OCI-LY1 (cell line): ENCODE measurements around the gene FAM222B.
"Not testable (repeated sequence)": the region's sequence is repeated elsewhere in the genome, so short reads cannot be mapped to it uniquely, and the experiment has no call there.

Source experiments
- H2AFZ ChIP-seq: fragments of 200-600 bp; sonication (generic), shearing (Covaris generic); 2 replicates; pipeline ENCODE4 v1.6.0; 2014; ENCODE audit warnings: antibody characterized with exemption, mild to moderate bottlenecking, low read length
- H3F3A ChIP-seq: fragments of 200-600 bp; sonication (generic), shearing (Covaris generic); 2 replicates; pipeline ENCODE4 v1.6.0; 2014; ENCODE audit warnings: mild to moderate bottlenecking, antibody characterized with exemption, low read length, moderate library complexity; ENCODE audit not compliant: insufficient read depth
- H3K27ac ChIP-seq: fragments of 200-600 bp; sonication (generic); 2 replicates; pipeline ENCODE4 v1.5.1; 2014; ENCODE audit warnings: low read length, mixed run types, mild to moderate bottlenecking, low read depth; ENCODE audit not compliant: poor library complexity, severe bottlenecking
- H3K27me3 ChIP-seq: fragments of 200-600 bp; sonication (generic); 2 replicates; pipeline ENCODE4 v1.6.0; 2014; ENCODE audit warnings: antibody characterized with exemption, mild to moderate bottlenecking, low read length, moderate library complexity; ENCODE audit not compliant: insufficient read depth
- H3K36me3 ChIP-seq: fragments of 200-600 bp; sonication (generic); 2 replicates; pipeline ENCODE4 v1.6.1; 2014; ENCODE audit warnings: mild to moderate bottlenecking, antibody characterized with exemption, low read length, moderate library complexity, mixed read lengths; ENCODE audit not compliant: insufficient read depth
- H3K4me1 ChIP-seq: fragments of 200-600 bp; sonication (generic); 2 replicates; pipeline ENCODE4 v1.5.1; 2014; ENCODE audit warnings: mild to moderate bottlenecking, low read length, moderate library complexity; ENCODE audit not compliant: insufficient read depth, severe bottlenecking
- H3K4me2 ChIP-seq: fragments of 200-600 bp; sonication (generic), shearing (Covaris generic); 2 replicates; pipeline ENCODE4 v1.6.1; 2014; ENCODE audit warnings: low read length
- H3K4me3 ChIP-seq: fragments of 200-600 bp; sonication (generic); 2 replicates; pipeline ENCODE4 v1.5.1; 2014; ENCODE audit warnings: low read length, low read depth, mild to moderate bottlenecking, mixed read lengths; ENCODE audit not compliant: poor library complexity, severe bottlenecking
- H3K79me2 ChIP-seq: fragments of 200-600 bp; shearing (Covaris generic); 2 replicates; pipeline ENCODE4 v1.6.1; 2016; ENCODE audit warnings: mixed run types, low read length, mixed read lengths; ENCODE audit not compliant: insufficient read depth
- H3K9ac ChIP-seq: fragments of 200-600 bp; sonication (generic), shearing (Covaris generic); 2 replicates; pipeline ENCODE4 v1.6.1; 2014; ENCODE audit warnings: mild to moderate bottlenecking, low read length, mixed read lengths
- H3K9me2 ChIP-seq: fragments of 200-600 bp; sonication (generic), shearing (Covaris generic); 2 replicates; pipeline ENCODE4 v1.6.1; 2014; ENCODE audit warnings: low read depth, mild to moderate bottlenecking, low read length, mixed read lengths
- H3K9me3 ChIP-seq: fragments of 200-600 bp; shearing (Covaris generic); 2 replicates; pipeline ENCODE4 v1.6.1; 2014; ENCODE audit warnings: low read length, mixed read lengths
- H4K20me1 ChIP-seq: fragments of 200-600 bp; sonication (generic), shearing (Covaris generic); 2 replicates; pipeline ENCODE4 v1.6.0; 2016; ENCODE audit warnings: mild to moderate bottlenecking, low read length; ENCODE audit not compliant: insufficient read depth
- CTCF ChIP-seq: fragments of 200-600 bp; sonication (generic), shearing (Covaris generic); IDR thresholded peaks from 2 replicates; pipeline ENCODE4 v1.5.1; 2017; ENCODE audit warnings: mild to moderate bottlenecking, antibody characterized with exemption, low read length, moderate library complexity, mixed read lengths
- EZH2 ChIP-seq: fragments of 200-600 bp; sonication (generic), shearing (Covaris generic); IDR thresholded peaks from 2 replicates; pipeline ENCODE4 v1.8.0; 2017; ENCODE audit warnings: borderline replicate concordance, mixed run types, mild to moderate bottlenecking, antibody characterized with exemption, low read length, moderate library complexity, mixed read lengths

Gene FAM222B

GRCh38 chr17:28879886-28880571, 37.4 kb upstream of the FAM222B start:
- Histone ChIP-seq H3K27me3 (no peaks in the 10 kb centered on the region), H3K4me3 (no peak overlapping the region), H3K4me2 (no peak overlapping the region), H2AFZ (no peak overlapping the region), H3F3A (no peaks in the 10 kb centered on the region), H3K9me2 (no peaks in the 10 kb centered on the region), H3K4me1 (no peaks in the 10 kb centered on the region), H3K27ac (no peak overlapping the region), H3K36me3 (peaks cover 49% of the 10 kb centered on the region; the same call in 1 of the 2 replicates), H4K20me1 (no peaks in the 10 kb centered on the region), H3K9me3 (no peaks in the 10 kb centered on the region), H3K9ac (no peak overlapping the region), H3K79me2 (no peaks in the 10 kb centered on the region)
- TF ChIP-seq CTCF: no peak
- TF ChIP-seq EZH2: no peak

GRCh38 chr17:28878981-28879380, 36.4 kb upstream of the FAM222B start:
- no peaks in the 10 kb centered on the region for H3K4me1 ChIP-seq
- peaks cover 44% of the 10 kb centered on the region; the same call in 1 of the 2 replicates for H3K36me3 ChIP-seq
- no peaks in the 10 kb centered on the region for H3K9me2 ChIP-seq
- no peak overlapping the region for H3K4me2 ChIP-seq
- no peak overlapping the region for H3K9ac ChIP-seq
- H3K27me3 ChIP-seq: no peaks in the 10 kb centered on the region
- TF ChIP-seq CTCF (peak; percentile 66; the same call in 1 of the 2 replicates), EZH2 (no peak)
- H4K20me1 ChIP-seq: no peaks in the 10 kb centered on the region
- H3K4me3 ChIP-seq: no peak overlapping the region
- no peaks in the 10 kb centered on the region for H3F3A ChIP-seq
- H3K27ac ChIP-seq: no peak overlapping the region
- H2AFZ ChIP-seq: no peak overlapping the region
- H3K9me3 ChIP-seq: no peaks in the 10 kb centered on the region
- H3K79me2 ChIP-seq: no peaks in the 10 kb centered on the region

GRCh38 chr17:28878158-28878910, 35.7 kb upstream of the FAM222B start:
- no peaks in the 10 kb centered on the region for H3F3A ChIP-seq
- no peak overlapping the region for H3K4me2 ChIP-seq
- H3K4me1 ChIP-seq: no peaks in the 10 kb centered on the region
- no peak overlapping the region for H2AFZ ChIP-seq
- H3K4me3 ChIP-seq: no peak overlapping the region
- H4K20me1 ChIP-seq: no peaks in the 10 kb centered on the region
- no peak overlapping the region for H3K27ac ChIP-seq
- no peaks in the 10 kb centered on the region for H3K27me3 ChIP-seq
- H3K9ac ChIP-seq: no peak overlapping the region
- H3K9me2 ChIP-seq: no peaks in the 10 kb centered on the region
- no peak for TF ChIP-seq EZH2
- TF ChIP-seq CTCF: no peak
- no peaks in the 10 kb centered on the region for H3K9me3 ChIP-seq
- H3K36me3 ChIP-seq: peaks cover 44% of the 10 kb centered on the region; the same call in 1 of the 2 replicates
- H3K79me2 ChIP-seq: no peaks in the 10 kb centered on the region

GRCh38 chr17:28877150-28877711, 34.6 kb upstream of the FAM222B start:
- H3K4me2 ChIP-seq, H4K20me1 ChIP-seq, H3K9ac ChIP-seq, H2AFZ ChIP-seq, H3K4me3 ChIP-seq, H3F3A ChIP-seq, H3K4me1 ChIP-seq, H3K27ac ChIP-seq, H3K9me2 ChIP-seq, H3K9me3 ChIP-seq, H3K27me3 ChIP-seq, H3K79me2 ChIP-seq: not testable (repeated sequence)
- H3K36me3 ChIP-seq: peaks cover 42% of the 10 kb centered on the region; the same call in 1 of the 2 replicates
